HEK293 (cell line): Measurements from ENCODE around the gene SUPT5H.
A peak's percentile ranks its signal among the peaks of the same experiment; 100 is the strongest.

Experiments
- CTCF ChIA-PET: fragments of 350-600 bp; formaldehyde crosslinking; extraction: SDS; loops from one replicate; lab custom pipeline; 2021; ENCODE audit warnings: antibody characterized with exemption; lab: Yijun Ruan, JAX
- POLR2A ChIA-PET: fragments of 300-600 bp; formaldehyde crosslinking; extraction: SDS; loops from one replicate; lab custom pipeline; 2020; ENCODE audit warnings: antibody characterized with exemption, inconsistent platforms; lab: Yijun Ruan, JAX
- H3K27ac ChIP-seq: fragments of 200-500 bp; sonication (Bioruptor generic); 2 replicates; pipeline ENCODE4 v1.5.1; 2014; ENCODE audit warnings: low read depth, low read length, control low read depth, inconsistent platforms; ENCODE audit errors: extremely low read depth
- H3K36me3 ChIP-seq, 2 experiments: fragments of 200-500 bp in 1 of 2; sonication (Bioruptor generic) in 1 of 2; 1 replicate in 1 of 2; 2 replicates in 1 of 2; pipeline ENCODE4 v1.5.1; 2014 to 2017; ENCODE audit warnings: inconsistent platforms in 2 of 2, low read length in 2 of 2; ENCODE audit not compliant: control insufficient read depth in 2 of 2, insufficient read depth in 1 of 2
- H3K4me1 ChIP-seq: fragments of 200-500 bp; sonication (Bioruptor generic); 2 replicates; pipeline ENCODE4 v1.5.1; 2014; ENCODE audit warnings: mild to moderate bottlenecking, low read length, inconsistent platforms; ENCODE audit not compliant: control insufficient read depth, insufficient read depth
- H3K4me3 ChIP-seq: 2 replicates; pipeline ENCODE4 v1.5.1; 2011; ENCODE audit warnings: low read depth, mild to moderate bottlenecking, control low read depth, low read length, moderate library complexity
- H3K9me3 ChIP-seq: fragments of 200-500 bp; sonication (Bioruptor generic); 2 replicates; pipeline ENCODE4 v1.5.1; 2014; ENCODE audit warnings: low read depth, low read length, inconsistent platforms; ENCODE audit not compliant: control insufficient read depth, insufficient read depth
- EGR2 ChIP-seq: fragments of 450-650 bp; formaldehyde crosslinking; IDR thresholded peaks from 2 replicates; pipeline ENCODE4 v1.5.1; 2016; ENCODE audit warnings: low read depth, missing biosample characterization, missing genetic modification characterization
- GLI2 ChIP-seq: fragments of 450-650 bp; formaldehyde crosslinking; IDR thresholded peaks from 2 replicates; pipeline ENCODE4; 2017; ENCODE audit warnings: missing biosample characterization, missing genetic modification characterization, low read depth, borderline replicate concordance
- REPIN1 ChIP-seq: fragments of 450-650 bp; formaldehyde crosslinking; IDR thresholded peaks from 2 replicates; pipeline ENCODE4 v1.5.1; 2017; ENCODE audit warnings: missing biosample characterization, missing genetic modification characterization, low read depth
- SCRT1 ChIP-seq: fragments of 450-650 bp; formaldehyde crosslinking; IDR thresholded peaks from 2 replicates; pipeline ENCODE4 v1.5.1; 2016; ENCODE audit warnings: missing biosample characterization, missing genetic modification characterization, borderline replicate concordance
- SP3 ChIP-seq: fragments of 450-650 bp; formaldehyde crosslinking; IDR thresholded peaks from 2 replicates; pipeline ENCODE4 v1.5.1; 2016; ENCODE audit warnings: missing biosample characterization, missing genetic modification characterization
- ZBTB17 ChIP-seq: fragments of 450-650 bp; formaldehyde crosslinking; IDR thresholded peaks from 2 replicates; pipeline ENCODE4 v1.5.1; 2016; ENCODE audit warnings: missing biosample characterization, missing genetic modification characterization
- ZBTB20 ChIP-seq: fragments of 450-650 bp; formaldehyde crosslinking; IDR thresholded peaks from 2 replicates; pipeline ENCODE4 v1.5.1; 2016; ENCODE audit warnings: missing biosample characterization, missing genetic modification characterization
- ZFHX2 ChIP-seq: fragments of 450-650 bp; formaldehyde crosslinking; conservative IDR thresholded peaks from 2 replicates; pipeline ENCODE4 v1.5.1; 2016; ENCODE audit warnings: missing biosample characterization, missing genetic modification characterization
- ZFP3 ChIP-seq: fragments of 450-650 bp; formaldehyde crosslinking; IDR thresholded peaks from 2 replicates; pipeline ENCODE4 v1.5.1; 2016; ENCODE audit warnings: low read depth, missing biosample characterization, missing genetic modification characterization
- ZNF112 ChIP-seq: fragments of 450-650 bp; formaldehyde crosslinking; IDR thresholded peaks from 2 replicates; pipeline ENCODE4 v1.5.0; 2017; ENCODE audit warnings: missing biosample characterization, missing genetic modification characterization
- ZNF132 ChIP-seq: fragments of 450-650 bp; formaldehyde crosslinking; IDR thresholded peaks from 2 replicates; pipeline ENCODE4 v1.5.1; 2017; ENCODE audit warnings: missing biosample characterization, missing genetic modification characterization, borderline replicate concordance
- ZNF202 ChIP-seq: fragments of 450-650 bp; formaldehyde crosslinking; IDR thresholded peaks from 2 replicates; pipeline ENCODE4 v1.5.1; 2016; ENCODE audit warnings: missing biosample characterization, missing genetic modification characterization, borderline replicate concordance
- ZNF223 ChIP-seq: fragments of 450-650 bp; formaldehyde crosslinking; IDR thresholded peaks from 2 replicates; pipeline ENCODE4 v1.5.1; 2016; ENCODE audit warnings: missing biosample characterization, missing genetic modification characterization
- ZNF24 ChIP-seq: fragments of 450-650 bp; formaldehyde crosslinking; IDR thresholded peaks from 2 replicates; pipeline ENCODE4 v1.5.1; 2016; ENCODE audit warnings: missing biosample characterization, missing genetic modification characterization
- ZNF266 ChIP-seq: fragments of 450-650 bp; formaldehyde crosslinking; IDR thresholded peaks from 2 replicates; pipeline ENCODE4 v1.5.1; 2016; ENCODE audit warnings: missing biosample characterization, missing genetic modification characterization, low read depth
- ZNF324 ChIP-seq: fragments of 450-650 bp; formaldehyde crosslinking; IDR thresholded peaks from 2 replicates; pipeline ENCODE4 v1.5.1; 2016; ENCODE audit warnings: missing biosample characterization, missing genetic modification characterization
- ZNF366 ChIP-seq: fragments of 450-650 bp; formaldehyde crosslinking; conservative IDR thresholded peaks from 2 replicates; pipeline ENCODE4 v1.5.1; 2016; ENCODE audit warnings: missing biosample characterization, missing genetic modification characterization
- ZNF37A ChIP-seq: fragments of 450-650 bp; IDR thresholded peaks from 2 replicates; pipeline ENCODE4 v1.5.1; 2018; ENCODE audit warnings: missing biosample characterization, missing genetic modification characterization
- ZNF416 ChIP-seq: fragments of 450-650 bp; formaldehyde crosslinking; IDR thresholded peaks from 2 replicates; pipeline ENCODE4 v1.5.1; 2016; ENCODE audit warnings: missing biosample characterization, missing genetic modification characterization
- ZNF488 ChIP-seq: fragments of 450-650 bp; formaldehyde crosslinking; IDR thresholded peaks from 2 replicates; pipeline ENCODE4 v1.5.1; 2016; ENCODE audit warnings: missing biosample characterization, missing genetic modification characterization
- ZNF510 ChIP-seq: fragments of 450-650 bp; formaldehyde crosslinking; IDR thresholded peaks from 2 replicates; pipeline ENCODE4 v1.5.1; 2018; ENCODE audit warnings: mild to moderate bottlenecking, missing genetic modification characterization, missing biosample characterization; ENCODE audit not compliant: insufficient replicate concordance
- ZNF596 ChIP-seq: fragments of 450-650 bp; IDR thresholded peaks from 2 replicates; pipeline ENCODE4 v1.5.0; 2018; ENCODE audit warnings: missing biosample characterization, mild to moderate bottlenecking, missing genetic modification characterization, moderate library complexity
- ZNF623 ChIP-seq: fragments of 450-650 bp; formaldehyde crosslinking; IDR thresholded peaks from 2 replicates; pipeline ENCODE4 v1.5.1; 2016; ENCODE audit warnings: missing biosample characterization, missing genetic modification characterization
- TF ChIP-seq, protein P1 (sequence below): fragments of 450-650 bp; formaldehyde crosslinking; IDR thresholded peaks from 2 replicates; pipeline ENCODE4 v1.5.1; 2016; ENCODE audit warnings: missing biosample characterization, missing genetic modification characterization
- TF ChIP-seq, protein P2 (sequence below): fragments of 450-650 bp; formaldehyde crosslinking; IDR thresholded peaks from 2 replicates; pipeline ENCODE4 v1.5.1; 2016; ENCODE audit warnings: missing biosample characterization, missing genetic modification characterization
- TF ChIP-seq, protein P3 (sequence below): fragments of 450-650 bp; formaldehyde crosslinking; IDR thresholded peaks from 2 replicates; pipeline ENCODE4 v1.5.1; 2016; ENCODE audit warnings: missing biosample characterization, missing genetic modification characterization
- TF ChIP-seq, protein P4 (sequence below): fragments of 450-650 bp; formaldehyde crosslinking; IDR thresholded peaks from 2 replicates; pipeline ENCODE4 v1.5.1; 2016; ENCODE audit warnings: missing biosample characterization, missing genetic modification characterization
- TF ChIP-seq, protein P5 (sequence below): fragments of 450-650 bp; formaldehyde crosslinking; IDR thresholded peaks from 2 replicates; pipeline ENCODE4 v1.5.1; 2016; ENCODE audit warnings: missing biosample characterization, missing genetic modification characterization

The SUPT5H gene

DNA sequence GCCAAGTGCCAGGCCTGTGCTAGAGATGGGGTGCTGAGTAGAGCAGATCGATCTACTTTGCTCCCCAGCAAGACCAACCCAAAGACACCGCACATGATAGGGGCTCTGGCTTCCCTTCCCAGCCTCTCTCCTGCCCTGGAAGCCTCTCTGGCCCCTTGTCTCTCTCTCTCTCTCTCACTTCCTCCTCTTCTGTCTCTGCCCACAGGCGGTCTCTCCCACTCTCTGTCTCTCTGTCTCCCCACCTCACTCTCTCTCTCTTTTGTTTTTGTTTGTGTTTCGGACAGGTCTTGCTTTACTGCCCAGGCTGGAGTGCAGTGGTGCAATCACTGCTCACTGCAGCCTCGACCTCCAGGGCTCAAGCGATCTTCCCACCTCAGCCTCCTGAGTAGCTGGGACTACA lies 70.9 kb downstream of the SUPT5H start:
- Histone ChIP-seq H3K4me3 (no peak overlapping the region), H3K9me3 (no peaks in the 10 kb centered on the region), H3K4me1 (peaks cover 18% of the 10 kb centered on the region), H3K27ac (no peak overlapping the region), H3K36me3 (peaks cover 0 to under 1% of the 10 kb centered on the region in 2 experiments; a peak in 1 of 3 replicates)
- ChIA-PET CTCF (interaction anchor here (0.6 to 3.7 kb wide), 5 partner anchors 10 to 310 kb away, joined by 3 to 21 read pairs (median 3); no protein-coding TSS in a partner anchor), POLR2A (interaction anchor here (1.1 kb wide), 1 partner anchor 18 kb away, joined by 3 read pairs; no protein-coding TSS in a partner anchor)
- peak; percentile 30; the same call in 1 of the 2 replicates for TF ChIP-seq ZNF202
- TF ChIP-seq ZBTB17 (tag by site-specific recombination), result 0 out of 2 replicates have a peak, but pooled peaks have one; percentile 27
- TF ChIP-seq, protein P1, sequence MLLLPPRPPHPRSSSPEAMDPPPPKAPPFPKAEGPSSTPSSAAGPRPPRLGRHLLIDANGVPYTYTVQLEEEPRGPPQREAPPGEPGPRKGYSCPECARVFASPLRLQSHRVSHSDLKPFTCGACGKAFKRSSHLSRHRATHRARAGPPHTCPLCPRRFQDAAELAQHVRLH (tag by site-specific recombination), result no peak
- TF ChIP-seq ZNF112 (tag by site-specific recombination), result no peak
- peak; percentile 68 for TF ChIP-seq ZFHX2 (tag by site-specific recombination)
- 0 out of 2 replicates have a peak, but pooled peaks have one; percentile 26 for TF ChIP-seq ZNF366
- TF ChIP-seq ZNF596 (tag by site-specific recombination), result peak; percentile 12; the same call in 1 of the 2 replicates
- 0 out of 2 replicates have a peak, but pooled peaks have one; percentile 24 for TF ChIP-seq SCRT1
- TF ChIP-seq ZNF37A (tag by site-specific recombination), result no peak
- TF ChIP-seq ZNF24, result no peak
- peak; percentile 90 for TF ChIP-seq EGR2 (tag by site-specific recombination)
- no peak for TF ChIP-seq ZFP3 (tag by site-specific recombination)

- POLR2A ChIA-PET, result interaction anchor here (0.6 to 3.5 kb wide), 4 partner anchors 11 to 82 kb away, joined by 4 to 18 read pairs (median 10); partner anchors contain the start of genes RPS16 and TIMM50
- Histone ChIP-seq H3K9me3 (no peaks in the 10 kb centered on the region), H3K36me3 (peaks cover 0 to 5% of the 10 kb centered on the region in 2 experiments; a peak in 1 of 3 replicates), H3K4me1 (peaks cover 18% of the 10 kb centered on the region), H3K27ac (no peak overlapping the region), H3K4me3 (no peak overlapping the region)
- CTCF ChIA-PET, result interaction anchor here (0.5 to 1.4 kb wide), 2 partner anchors 14 to 83 kb away, joined by 3 to 12 read pairs; no protein-coding TSS in a partner anchor
- TF ChIP-seq, protein P2, sequence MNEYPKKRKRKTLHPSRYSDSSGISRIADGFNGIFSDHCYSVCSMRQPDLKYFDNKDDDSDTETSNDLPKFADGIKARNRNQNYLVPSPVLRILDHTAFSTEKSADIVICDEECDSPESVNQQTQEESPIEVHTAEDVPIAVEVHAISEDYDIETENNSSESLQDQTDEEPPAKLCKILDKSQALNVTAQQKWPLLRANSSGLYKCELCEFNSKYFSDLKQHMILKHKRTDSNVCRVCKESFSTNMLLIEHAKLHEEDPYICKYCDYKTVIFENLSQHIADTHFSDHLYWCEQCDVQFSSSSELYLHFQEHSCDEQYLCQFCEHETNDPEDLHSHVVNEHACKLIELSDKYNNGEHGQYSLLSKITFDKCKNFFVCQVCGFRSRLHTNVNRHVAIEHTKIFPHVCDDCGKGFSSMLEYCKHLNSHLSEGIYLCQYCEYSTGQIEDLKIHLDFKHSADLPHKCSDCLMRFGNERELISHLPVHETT (tag by site-specific recombination), result no peak
- TF ChIP-seq SP3, result no peak
- TF ChIP-seq, protein P1 (tag by site-specific recombination), result 0 out of 2 replicates have a peak, but pooled peaks have one; percentile 67
- no peak for TF ChIP-seq ZNF416 (tag by site-specific recombination)
- TF ChIP-seq ZNF488 (tag by site-specific recombination), result no peak
- TF ChIP-seq, protein P3, sequence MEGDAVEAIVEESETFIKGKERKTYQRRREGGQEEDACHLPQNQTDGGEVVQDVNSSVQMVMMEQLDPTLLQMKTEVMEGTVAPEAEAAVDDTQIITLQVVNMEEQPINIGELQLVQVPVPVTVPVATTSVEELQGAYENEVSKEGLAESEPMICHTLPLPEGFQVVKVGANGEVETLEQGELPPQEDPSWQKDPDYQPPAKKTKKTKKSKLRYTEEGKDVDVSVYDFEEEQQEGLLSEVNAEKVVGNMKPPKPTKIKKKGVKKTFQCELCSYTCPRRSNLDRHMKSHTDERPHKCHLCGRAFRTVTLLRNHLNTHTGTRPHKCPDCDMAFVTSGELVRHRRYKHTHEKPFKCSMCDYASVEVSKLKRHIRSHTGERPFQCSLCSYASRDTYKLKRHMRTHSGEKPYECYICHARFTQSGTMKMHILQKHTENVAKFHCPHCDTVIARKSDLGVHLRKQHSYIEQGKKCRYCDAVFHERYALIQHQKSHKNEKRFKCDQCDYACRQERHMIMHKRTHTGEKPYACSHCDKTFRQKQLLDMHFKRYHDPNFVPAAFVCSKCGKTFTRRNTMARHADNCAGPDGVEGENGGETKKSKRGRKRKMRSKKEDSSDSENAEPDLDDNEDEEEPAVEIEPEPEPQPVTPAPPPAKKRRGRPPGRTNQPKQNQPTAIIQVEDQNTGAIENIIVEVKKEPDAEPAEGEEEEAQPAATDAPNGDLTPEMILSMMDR, result no peak
- TF ChIP-seq ZNF266 (tag by site-specific recombination), result no peak
- no peak for TF ChIP-seq ZBTB20 (tag by site-specific recombination)
- TF ChIP-seq ZNF623 (tag by site-specific recombination), result peak; percentile 99
- TF ChIP-seq REPIN1, result no peak
- no peak for TF ChIP-seq ZNF132 (tag by site-specific recombination)
- TF ChIP-seq ZNF223 (tag by site-specific recombination), result no peak
- TF ChIP-seq ZFHX2 (tag by site-specific recombination), result no peak
- TF ChIP-seq GLI2 (tag by site-specific recombination), result no peak
- TF ChIP-seq, protein P4, sequence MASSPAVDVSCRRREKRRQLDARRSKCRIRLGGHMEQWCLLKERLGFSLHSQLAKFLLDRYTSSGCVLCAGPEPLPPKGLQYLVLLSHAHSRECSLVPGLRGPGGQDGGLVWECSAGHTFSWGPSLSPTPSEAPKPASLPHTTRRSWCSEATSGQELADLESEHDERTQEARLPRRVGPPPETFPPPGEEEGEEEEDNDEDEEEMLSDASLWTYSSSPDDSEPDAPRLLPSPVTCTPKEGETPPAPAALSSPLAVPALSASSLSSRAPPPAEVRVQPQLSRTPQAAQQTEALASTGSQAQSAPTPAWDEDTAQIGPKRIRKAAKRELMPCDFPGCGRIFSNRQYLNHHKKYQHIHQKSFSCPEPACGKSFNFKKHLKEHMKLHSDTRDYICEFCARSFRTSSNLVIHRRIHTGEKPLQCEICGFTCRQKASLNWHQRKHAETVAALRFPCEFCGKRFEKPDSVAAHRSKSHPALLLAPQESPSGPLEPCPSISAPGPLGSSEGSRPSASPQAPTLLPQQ (tag by site-specific recombination), result no peak
- no peak for TF ChIP-seq ZNF510
- TF ChIP-seq ZNF324 (tag by site-specific recombination), result no peak
- TF ChIP-seq, protein P5, sequence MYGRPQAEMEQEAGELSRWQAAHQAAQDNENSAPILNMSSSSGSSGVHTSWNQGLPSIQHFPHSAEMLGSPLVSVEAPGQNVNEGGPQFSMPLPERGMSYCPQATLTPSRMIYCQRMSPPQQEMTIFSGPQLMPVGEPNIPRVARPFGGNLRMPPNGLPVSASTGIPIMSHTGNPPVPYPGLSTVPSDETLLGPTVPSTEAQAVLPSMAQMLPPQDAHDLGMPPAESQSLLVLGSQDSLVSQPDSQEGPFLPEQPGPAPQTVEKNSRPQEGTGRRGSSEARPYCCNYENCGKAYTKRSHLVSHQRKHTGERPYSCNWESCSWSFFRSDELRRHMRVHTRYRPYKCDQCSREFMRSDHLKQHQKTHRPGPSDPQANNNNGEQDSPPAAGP (tag by site-specific recombination), result no peak
These were observed 72.0 kb downstream of the SUPT5H start for GRCh38 chr19:39517432-39517831.
